Measurements from ENCODE around the gene CYFIP2.

DNA sequence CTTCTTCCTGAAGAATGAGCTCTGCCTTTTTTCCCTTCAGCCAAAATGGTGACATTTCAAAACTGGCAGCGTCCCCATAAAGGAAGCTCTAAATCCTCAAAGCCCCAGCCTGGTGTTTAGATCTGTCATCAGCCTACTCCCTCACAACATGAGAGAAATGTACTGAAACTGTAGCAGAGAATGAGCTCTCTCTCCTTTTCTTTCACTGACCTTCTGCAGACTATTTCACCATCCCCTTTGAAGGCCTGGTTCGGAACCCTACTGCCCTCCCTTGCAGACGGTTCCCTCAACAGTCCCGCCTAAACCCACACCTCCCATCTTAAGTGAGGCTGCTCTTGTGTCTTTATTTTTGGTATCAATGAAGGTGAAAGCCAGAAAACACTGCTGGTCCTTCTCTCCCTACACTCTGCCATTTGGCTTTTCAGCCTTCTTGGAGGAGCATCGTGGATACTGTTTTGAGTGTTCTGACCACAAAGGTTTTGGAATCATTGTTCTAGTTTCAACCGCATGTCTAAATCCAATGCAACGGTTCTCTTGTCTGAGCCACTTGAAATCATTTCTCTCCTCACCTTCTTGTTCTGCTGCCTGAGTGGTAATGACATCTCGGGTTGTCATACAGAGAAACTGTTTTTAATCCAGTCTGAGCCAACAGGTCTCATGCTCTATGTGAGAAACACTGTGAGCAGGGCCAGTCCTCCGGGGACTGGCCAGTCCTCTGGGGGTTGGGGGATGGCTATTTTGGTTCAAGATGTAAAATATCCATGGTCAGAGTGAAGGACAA, 46.2 kb upstream of the CYFIP2 start:
- TF ChIP-seq FOXM1 (IDR thresholded peaks at IDR 0.05; ENCODE audit: borderline replicate concordance) (no peak), HDGF (IDR thresholded peaks at IDR 0.05; ENCODE audit: borderline replicate concordance) (no peak), SUZ12 (IDR thresholded peaks at IDR 0.05) (no peak), SP1 (IDR thresholded peaks at IDR 0.05) (no peak), FOXK2 (IDR thresholded peaks at IDR 0.05) (no peak), BHLHE40 (IDR thresholded peaks at IDR 0.05; ENCODE audit: borderline replicate concordance) (no peak)

Measured in HEK293T (cell line).